ENCODE results near the gene PEX7. TPM values are rescaled to one million over a fixed set of nuclear protein-coding genes. Genes with fewer than 3 reads are reported as not detected.
"Not testable (repeated sequence)": the region's sequence is repeated elsewhere in the genome, so short reads cannot be mapped to it uniquely, and the experiment has no call there.

Gene PEX7
- total RNA-seq, 2 experiments from 2014 or later: 5.4 to 6.4 TPM

- ChIA-PET POLR2A (no interaction called here), CTCF (no interaction called here)
- Mint-ChIP-seq H3K27me3 (no peaks in the 10 kb centered on the region), H3K4me3 (no peak overlapping the region), H3K27ac (no peak overlapping the region), H3K9me3 (no peaks in the 10 kb centered on the region), H3K36me3 (no peaks in the 10 kb centered on the region), H3K4me1 (ENCODE audit: low read depth) (no peaks in the 10 kb centered on the region)
- intact Hi-C loops (cut with micrococcal nuclease): no loop called here
- DNase-seq: no peak
Observed at GRCh38 chr6:136811272-136811671, 11.1 kb upstream of the PEX7 start.

GRCh38 chr6:136812174-136812573, 10.2 kb upstream of the PEX7 start:
- Mint-ChIP-seq H3K4me3 (no peak overlapping the region), H3K36me3 (no peaks in the 10 kb centered on the region), H3K27me3 (peaks cover 4% of the 10 kb centered on the region), H3K9me3 (no peaks in the 10 kb centered on the region), H3K27ac (no peak overlapping the region), H3K4me1 (ENCODE audit: low read depth) (no peaks in the 10 kb centered on the region)
- ChIA-PET POLR2A (no interaction called here), CTCF (no interaction called here)
- intact Hi-C loops (cut with micrococcal nuclease): no loop called here
- DNase-seq: no peak

GRCh38 chr6:136815608-136816007, 6.8 kb upstream of the PEX7 start:
- H3K9me3 Mint-ChIP-seq; intact Hi-C loops (cut with micrococcal nuclease); DNase-seq; H3K4me1 Mint-ChIP-seq (ENCODE audit: low read depth); CTCF ChIA-PET; H3K4me3 Mint-ChIP-seq; H3K27ac Mint-ChIP-seq; H3K27me3 Mint-ChIP-seq; POLR2A ChIA-PET; H3K36me3 Mint-ChIP-seq: not testable (repeated sequence)

- Mint-ChIP-seq H3K4me3 (no peak overlapping the region), H3K27me3 (peaks cover 4% of the 10 kb centered on the region), H3K9me3 (no peaks in the 10 kb centered on the region), H3K4me1 (ENCODE audit: low read depth) (no peaks in the 10 kb centered on the region), H3K36me3 (no peaks in the 10 kb centered on the region), H3K27ac (no peak overlapping the region)
- intact Hi-C loops (cut with micrococcal nuclease): no loop called here
- DNase-seq: no peak
- ChIA-PET POLR2A (no interaction called here), CTCF (interaction anchor here (1.2 kb wide), 1 partner anchor 212 kb away, joined by 3 read pairs; no protein-coding TSS in a partner anchor)
Observed at GRCh38 chr6:136816656-136817055, 5.7 kb upstream of the PEX7 start.

GRCh38 chr6:136820561-136820960, 1.8 kb upstream of the PEX7 start:
- intact Hi-C loops (cut with micrococcal nuclease): no loop called here
- no peak for DNase-seq
- ChIA-PET CTCF (interaction anchor here (0.7 kb wide), 1 partner anchor 80 kb away, joined by 3 read pairs; no protein-coding TSS in a partner anchor), POLR2A (interaction anchor here (0.6 kb wide), 1 partner anchor 305 kb away, joined by 3 read pairs; no protein-coding TSS in a partner anchor)
- Mint-ChIP-seq H3K27ac (no peak overlapping the region), H3K27me3 (peaks cover 4% of the 10 kb centered on the region), H3K36me3 (peaks cover 10% of the 10 kb centered on the region), H3K4me3 (no peak overlapping the region), H3K9me3 (no peaks in the 10 kb centered on the region), H3K4me1 (ENCODE audit: low read depth) (peaks cover 14% of the 10 kb centered on the region)

GRCh38 chr6:136822046-136822375, 381 bp upstream of the PEX7 start:
- Mint-ChIP-seq H3K27ac (peak overlapping the region; percentile 95), H3K36me3 (peaks cover 23% of the 10 kb centered on the region), H3K9me3 (no peaks in the 10 kb centered on the region), H3K27me3 (peaks cover 1% of the 10 kb centered on the region), H3K4me1 (ENCODE audit: low read depth) (peaks cover 17% of the 10 kb centered on the region), H3K4me3 (peak overlapping the region; percentile 93)
- ChIA-PET POLR2A (interaction anchor here (0.6 to 1.9 kb wide), 6 partner anchors 27 to 532 kb away, joined by 3 to 7 read pairs (median 4); partner anchors contain the start of genes BCLAF1 and MAP3K5), CTCF (interaction anchor here (1.4 to 3.2 kb wide), 4 partner anchors 22 to 176 kb away, joined by 5 to 34 read pairs (median 14); partner anchors contain the start of gene MAP3K5)
- intact Hi-C loops (cut with micrococcal nuclease): loop anchor here (1.0 to 2.0 kb wide), 3 partner anchors 30 to 229 kb away; partner anchors contain the start of gene MAP3K5
- peak; percentile 47 for DNase-seq

GRCh38 chr6:136823128-136823660, 802 bp downstream of the PEX7 start:
- CTCF ChIA-PET: interaction anchor here (0.7 to 3.2 kb wide), 8 partner anchors 21 to 399 kb away, joined by 3 to 34 read pairs (median 5); partner anchors contain the start of gene MAP3K5
- DNase-seq: no peak
- H3K27ac Mint-ChIP-seq: peak overlapping the region; percentile 87
- H3K27me3 Mint-ChIP-seq: no peaks in the 10 kb centered on the region
- H3K9me3 Mint-ChIP-seq: no peaks in the 10 kb centered on the region
- intact Hi-C loops (cut with micrococcal nuclease): loop anchor here (2.0 kb wide), 1 partner anchor 98 kb away; no protein-coding TSS in a partner anchor
- peak overlapping the region; percentile 88 for H3K4me3 Mint-ChIP-seq
- POLR2A ChIA-PET: interaction anchor here (0.8 to 1.9 kb wide), 4 partner anchors 31 to 533 kb away, joined by 3 to 6 read pairs (median 4); partner anchors contain the start of genes BCLAF1 and MAP3K5
- peaks cover 27% of the 10 kb centered on the region for H3K36me3 Mint-ChIP-seq
- peaks cover 17% of the 10 kb centered on the region for H3K4me1 Mint-ChIP-seq (ENCODE audit: low read depth)

GRCh38 chr6:136826216-136826615, 3.8 kb downstream of the PEX7 start:
- Mint-ChIP-seq H3K4me3 (no peak overlapping the region), H3K36me3 (peaks cover 46% of the 10 kb centered on the region), H3K27ac (no peak overlapping the region), H3K4me1 (ENCODE audit: low read depth) (peaks cover 17% of the 10 kb centered on the region), H3K9me3 (peaks cover 6% of the 10 kb centered on the region), H3K27me3 (no peaks in the 10 kb centered on the region)
- CTCF ChIA-PET: interaction anchor here (1.3 kb wide), 1 partner anchor 17 kb away, joined by 4 read pairs; no protein-coding TSS in a partner anchor
- intact Hi-C loops (cut with micrococcal nuclease): no loop called here
- DNase-seq: no peak
- POLR2A ChIA-PET: no interaction called here

- no peak for DNase-seq
- no peak overlapping the region for H3K27ac Mint-ChIP-seq
- intact Hi-C loops (cut with micrococcal nuclease): no loop called here
- H3K4me3 Mint-ChIP-seq: no peak overlapping the region
- peaks cover 48% of the 10 kb centered on the region for H3K36me3 Mint-ChIP-seq
- H3K4me1 Mint-ChIP-seq (ENCODE audit: low read depth): peaks cover under 1% of the 10 kb centered on the region
- CTCF ChIA-PET: no interaction called here
- H3K9me3 Mint-ChIP-seq: peaks cover 23% of the 10 kb centered on the region
- POLR2A ChIA-PET: no interaction called here
- no peaks in the 10 kb centered on the region for H3K27me3 Mint-ChIP-seq
Observed at GRCh38 chr6:136831873-136832562, 9.6 kb downstream of the PEX7 start.

GRCh38 chr6:136840276-136841001, 18.0 kb downstream of the PEX7 start:
- no peaks in the 10 kb centered on the region for H3K4me1 Mint-ChIP-seq (ENCODE audit: low read depth)
- ChIA-PET CTCF (no interaction called here), POLR2A (no interaction called here)
- no peaks in the 10 kb centered on the region for H3K9me3 Mint-ChIP-seq
- intact Hi-C loops (cut with micrococcal nuclease): no loop called here
- H3K27me3 Mint-ChIP-seq: no peaks in the 10 kb centered on the region
- no peak for DNase-seq
- no peaks in the 10 kb centered on the region for H3K36me3 Mint-ChIP-seq
- H3K27ac Mint-ChIP-seq: no peak overlapping the region
- no peak overlapping the region for H3K4me3 Mint-ChIP-seq

GRCh38 chr6:136843210-136843609, 20.8 kb downstream of the PEX7 start:
- DNase-seq: no peak
- CTCF ChIA-PET: interaction anchor here (0.8 to 1.7 kb wide), 3 partner anchors 17 to 198 kb away, joined by 3 to 5 read pairs (median 4); partner anchors contain the start of gene PEX7
- H3K4me3 Mint-ChIP-seq: no peak overlapping the region
- H3K27me3 Mint-ChIP-seq: no peaks in the 10 kb centered on the region
- H3K36me3 Mint-ChIP-seq: peaks cover 17% of the 10 kb centered on the region
- POLR2A ChIA-PET: interaction anchor here (1.0 kb wide), 1 partner anchor 14 kb away, joined by 4 read pairs; no protein-coding TSS in a partner anchor
- H3K9me3 Mint-ChIP-seq: peaks cover 9% of the 10 kb centered on the region
- intact Hi-C loops (cut with micrococcal nuclease): no loop called here
- no peaks in the 10 kb centered on the region for H3K4me1 Mint-ChIP-seq (ENCODE audit: low read depth)
- no peak overlapping the region for H3K27ac Mint-ChIP-seq

GRCh38 chr6:136846046-136846445, 23.7 kb downstream of the PEX7 start:
- Mint-ChIP-seq H3K4me1 (ENCODE audit: low read depth) (no peaks in the 10 kb centered on the region), H3K27ac (no peak overlapping the region), H3K36me3 (peaks cover 38% of the 10 kb centered on the region), H3K9me3 (peaks cover 10% of the 10 kb centered on the region), H3K27me3 (no peaks in the 10 kb centered on the region), H3K4me3 (no peak overlapping the region)
- peak; percentile 35 for DNase-seq
- ChIA-PET POLR2A (no interaction called here), CTCF (interaction anchor here (0.6 to 2.2 kb wide), 15 partner anchors 8 to 318 kb away, joined by 3 to 8 read pairs (median 4); no protein-coding TSS in a partner anchor)
- intact Hi-C loops (cut with micrococcal nuclease): no loop called here
